OCI-M2 (cell line): Measurements from ENCODE around the gene CTNND1.
"Not testable (repeated sequence)": the region's sequence is repeated elsewhere in the genome, so short reads cannot be mapped to it uniquely, and the experiment has no call there.

ENCODE experiments used
- DNase-seq: peaks from one replicate; lab custom pipeline; 2025; ENCODE audit not compliant: unreplicated experiment; lab: John Stamatoyannopoulos, UW

Gene CTNND1, protein sequence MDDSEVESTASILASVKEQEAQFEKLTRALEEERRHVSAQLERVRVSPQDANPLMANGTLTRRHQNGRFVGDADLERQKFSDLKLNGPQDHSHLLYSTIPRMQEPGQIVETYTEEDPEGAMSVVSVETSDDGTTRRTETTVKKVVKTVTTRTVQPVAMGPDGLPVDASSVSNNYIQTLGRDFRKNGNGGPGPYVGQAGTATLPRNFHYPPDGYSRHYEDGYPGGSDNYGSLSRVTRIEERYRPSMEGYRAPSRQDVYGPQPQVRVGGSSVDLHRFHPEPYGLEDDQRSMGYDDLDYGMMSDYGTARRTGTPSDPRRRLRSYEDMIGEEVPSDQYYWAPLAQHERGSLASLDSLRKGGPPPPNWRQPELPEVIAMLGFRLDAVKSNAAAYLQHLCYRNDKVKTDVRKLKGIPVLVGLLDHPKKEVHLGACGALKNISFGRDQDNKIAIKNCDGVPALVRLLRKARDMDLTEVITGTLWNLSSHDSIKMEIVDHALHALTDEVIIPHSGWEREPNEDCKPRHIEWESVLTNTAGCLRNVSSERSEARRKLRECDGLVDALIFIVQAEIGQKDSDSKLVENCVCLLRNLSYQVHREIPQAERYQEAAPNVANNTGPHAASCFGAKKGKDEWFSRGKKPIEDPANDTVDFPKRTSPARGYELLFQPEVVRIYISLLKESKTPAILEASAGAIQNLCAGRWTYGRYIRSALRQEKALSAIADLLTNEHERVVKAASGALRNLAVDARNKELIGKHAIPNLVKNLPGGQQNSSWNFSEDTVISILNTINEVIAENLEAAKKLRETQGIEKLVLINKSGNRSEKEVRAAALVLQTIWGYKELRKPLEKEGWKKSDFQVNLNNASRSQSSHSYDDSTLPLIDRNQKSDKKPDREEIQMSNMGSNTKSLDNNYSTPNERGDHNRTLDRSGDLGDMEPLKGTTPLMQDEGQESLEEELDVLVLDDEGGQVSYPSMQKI

GRCh38 chr11:57761301-57762234 lies at the start of gene CTNND1:
Gene CTNND1 (plus strand): TSS chr11:57761802. CDS start chr11:57791479, 29,677 bp downstream.
- no peak for DNase-seq

GRCh38 chr11:57712256-57713150 lies 49.1 kb upstream of the CTNND1 start, which contains the start of gene TMX2:
Gene TMX2 (plus strand): TSS chr11:57712593. CDS start chr11:57712619, 26 bp downstream.
- DNase-seq, result peak; percentile 86

GRCh38 chr11:57713835-57714234 lies 47.8 kb upstream of the CTNND1 start:
- no peak for DNase-seq

- not testable (repeated sequence) for DNase-seq
These were observed 44.9 kb upstream of the CTNND1 start for GRCh38 chr11:57716726-57717125.

DNA sequence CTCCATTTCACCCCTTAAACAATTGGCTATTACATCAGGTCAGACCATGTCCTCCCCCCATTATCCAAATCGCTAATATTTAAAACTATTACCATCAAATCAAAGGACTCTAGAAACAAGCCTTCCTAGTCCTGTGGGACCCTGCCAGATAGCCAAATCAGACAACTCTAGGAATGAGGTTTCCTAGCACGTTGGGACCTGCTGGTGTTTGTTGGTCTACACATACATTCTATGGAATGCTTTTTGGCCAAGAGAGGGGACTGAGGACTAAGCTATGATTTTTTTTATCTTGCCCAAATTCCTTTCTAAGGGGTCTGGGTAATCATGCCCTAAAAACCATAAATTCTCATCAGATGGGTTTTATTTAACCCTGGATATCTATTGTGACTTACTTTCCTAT lies 34.4 kb upstream of the CTNND1 start:
- no peak for DNase-seq

- no peak for DNase-seq
These were observed 32.8 kb upstream of the CTNND1 start for GRCh38 chr11:57728829-57729228.

GRCh38 chr11:57729479-57729878 lies 32.1 kb upstream of the CTNND1 start:
- DNase-seq, result no peak

DNA sequence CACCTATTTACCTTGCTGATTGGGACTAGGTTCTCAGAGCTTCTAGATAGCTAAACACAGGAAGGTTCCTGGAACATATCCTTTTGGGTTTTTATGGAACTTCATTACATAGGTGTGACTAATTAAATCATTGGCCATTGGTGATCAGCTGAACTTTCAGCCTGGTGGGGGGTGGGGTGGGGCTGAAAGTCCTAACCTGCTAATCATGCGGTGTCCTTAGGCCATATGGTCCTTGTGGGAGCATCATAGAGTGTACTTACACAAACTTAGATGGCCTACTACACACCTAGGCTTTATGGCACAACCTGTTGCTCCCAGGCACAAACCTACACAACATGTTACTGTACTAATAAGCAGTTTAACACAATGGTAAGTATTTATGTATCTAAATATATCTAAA lies 28.9 kb upstream of the CTNND1 start:
- no peak for DNase-seq

- DNase-seq, result no peak
These were observed 25.8 kb upstream of the CTNND1 start for GRCh38 chr11:57735619-57736298.

- peak; percentile 76 for DNase-seq
These were observed 20.2 kb upstream of the CTNND1 start, which contains the start of gene SELENOH for GRCh38 chr11:57741132-57742086. Gene SELENOH (plus strand): TSS chr11:57741491. CDS start chr11:57741596, 105 bp downstream.

DNA sequence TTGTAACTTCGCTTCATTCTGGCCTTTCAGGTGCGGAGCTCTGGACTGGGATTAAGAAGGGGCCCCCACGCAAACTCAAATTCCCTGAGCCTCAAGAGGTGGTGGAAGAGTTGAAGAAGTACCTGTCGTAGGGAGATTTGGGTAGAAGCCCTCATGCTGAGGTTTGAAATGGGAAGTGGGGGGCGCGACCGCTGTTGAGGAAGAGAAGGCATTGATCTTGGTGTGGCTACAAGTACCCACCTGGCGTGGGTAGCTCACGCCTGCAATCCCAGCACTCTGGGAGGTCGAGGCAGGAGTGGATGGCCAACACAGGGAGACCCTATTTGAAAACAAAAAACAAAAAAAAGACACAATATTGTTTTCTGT lies 19.5 kb upstream of the CTNND1 start:
- no peak for DNase-seq

GRCh38 chr11:57744357-57744756 lies 17.2 kb upstream of the CTNND1 start:
- DNase-seq, result no peak

DNA sequence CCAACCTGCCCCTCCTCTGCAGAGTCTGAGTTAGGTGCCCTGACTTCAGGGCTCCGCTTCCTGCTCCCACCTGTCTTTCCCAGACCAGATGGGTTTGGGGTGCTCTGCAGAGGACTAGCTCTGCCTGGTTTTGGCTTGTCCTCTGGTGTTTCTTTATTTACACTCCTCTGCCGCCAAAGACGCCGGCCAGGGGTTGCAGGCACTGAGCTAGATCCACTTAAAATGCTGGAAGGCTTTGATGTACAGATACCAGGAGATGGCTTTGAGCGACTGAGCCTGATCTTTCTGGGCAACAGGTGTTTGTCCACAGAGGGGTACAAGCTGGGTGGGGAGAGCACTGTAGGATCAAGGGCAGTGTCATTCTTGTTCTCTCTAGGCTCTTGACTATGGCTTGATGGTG lies 16.4 kb upstream of the CTNND1 start:
- no peak for DNase-seq

GRCh38 chr11:57746920-57747319 lies 14.7 kb upstream of the CTNND1 start:
- no peak for DNase-seq

- DNase-seq, result no peak
These were observed 10.4 kb upstream of the CTNND1 start for GRCh38 chr11:57751176-57751575.

DNA sequence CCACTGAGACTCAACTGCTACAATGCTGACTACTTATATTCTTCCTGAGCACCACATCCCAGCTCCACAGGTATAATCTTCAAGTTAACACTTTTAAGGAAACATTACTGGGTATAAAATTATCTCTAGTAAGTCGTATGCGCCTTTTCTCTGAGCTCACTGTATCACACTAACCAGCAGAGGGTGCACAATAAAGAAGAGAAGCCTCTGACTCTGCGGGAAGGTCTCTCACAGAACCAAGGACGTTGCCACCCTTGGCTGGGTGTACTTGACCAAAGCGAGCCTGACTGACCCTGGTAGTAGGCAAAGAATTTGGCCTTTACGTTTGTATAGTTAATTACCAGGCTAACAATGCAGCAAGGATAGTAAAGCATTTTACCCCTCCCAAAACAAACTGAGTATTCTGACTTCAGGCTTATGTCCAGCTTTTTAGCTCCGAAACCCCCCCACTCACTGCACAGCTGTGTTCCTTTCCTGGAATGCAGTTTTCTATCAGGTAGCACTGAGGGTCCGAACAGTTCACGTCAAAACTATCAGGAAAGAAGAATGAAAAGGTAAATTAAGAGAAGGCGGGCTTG lies 9.8 kb upstream of the CTNND1 start, which contains the start of gene BTBD18:
BTBD18 (minus strand) TSS at position 144 of the 578 bp plus-strand sequence. CDS start 631 bp downstream, outside the sequence.
- DNase-seq, result no peak

DNA sequence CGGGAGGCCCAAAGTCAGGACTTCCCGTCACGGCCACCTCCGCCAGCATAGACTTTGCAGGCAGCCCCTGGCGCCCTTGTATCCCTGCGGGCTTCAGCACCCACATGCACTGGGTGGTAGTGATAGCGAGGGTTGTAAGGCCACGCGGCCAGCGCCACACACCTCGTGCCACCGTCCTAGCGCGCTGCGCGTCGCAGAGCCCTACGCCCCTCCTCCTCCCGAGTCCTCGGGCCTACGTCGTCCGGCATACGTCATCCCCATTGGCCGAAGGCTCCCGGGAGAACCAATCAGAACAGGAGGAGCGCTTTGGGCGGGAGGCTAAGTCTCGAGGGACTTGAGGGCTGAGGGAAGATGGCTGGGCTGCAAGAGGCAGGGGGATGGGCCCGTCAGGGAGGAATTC lies 8.6 kb upstream of the CTNND1 start:
- DNase-seq, result no peak
